ENCODE data around the gene ICAM1.

The ICAM1 gene

DNA sequence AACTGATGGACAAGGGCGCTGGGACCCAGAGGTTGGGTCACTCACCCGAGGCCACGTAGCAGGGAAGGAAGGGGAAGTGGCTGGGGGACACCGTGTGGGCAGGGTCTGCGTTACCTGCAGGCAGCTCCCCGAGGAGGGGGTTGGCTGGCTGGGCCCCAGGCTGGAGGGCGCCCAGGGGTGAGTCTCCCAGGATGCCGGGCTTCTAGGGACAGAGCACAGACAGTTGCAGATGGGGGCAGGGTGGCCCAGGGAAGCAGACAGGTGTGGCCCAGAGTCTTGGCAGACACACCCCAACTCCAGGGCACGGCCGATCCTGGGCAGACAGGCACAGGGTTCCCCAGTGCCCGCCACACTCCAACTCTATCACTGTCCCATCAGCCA, 50.5 kb downstream of the ICAM1 start:
- H3K9me3 ChIP-seq (ENCODE audit: insufficient read depth, low read depth, low read length), result no peaks in the 10 kb centered on the region
- no peaks in the 10 kb centered on the region for H3K27me3 ChIP-seq (ENCODE audit: insufficient read depth, low read length)
- H3K4me1 ChIP-seq (ENCODE audit: insufficient read depth, low read length), result no peaks in the 10 kb centered on the region
- H3K9ac ChIP-seq (ENCODE audit: low read depth, low read length), result no peak overlapping the region
- H3K36me3 ChIP-seq (ENCODE audit: insufficient read depth, low read depth, low read length), result peaks cover 80% of the 10 kb centered on the region
- H3K4me3 ChIP-seq (ENCODE audit: low read length), result no peak overlapping the region
- no peak overlapping the region for H3K27ac ChIP-seq (ENCODE audit: low read length)

DNA sequence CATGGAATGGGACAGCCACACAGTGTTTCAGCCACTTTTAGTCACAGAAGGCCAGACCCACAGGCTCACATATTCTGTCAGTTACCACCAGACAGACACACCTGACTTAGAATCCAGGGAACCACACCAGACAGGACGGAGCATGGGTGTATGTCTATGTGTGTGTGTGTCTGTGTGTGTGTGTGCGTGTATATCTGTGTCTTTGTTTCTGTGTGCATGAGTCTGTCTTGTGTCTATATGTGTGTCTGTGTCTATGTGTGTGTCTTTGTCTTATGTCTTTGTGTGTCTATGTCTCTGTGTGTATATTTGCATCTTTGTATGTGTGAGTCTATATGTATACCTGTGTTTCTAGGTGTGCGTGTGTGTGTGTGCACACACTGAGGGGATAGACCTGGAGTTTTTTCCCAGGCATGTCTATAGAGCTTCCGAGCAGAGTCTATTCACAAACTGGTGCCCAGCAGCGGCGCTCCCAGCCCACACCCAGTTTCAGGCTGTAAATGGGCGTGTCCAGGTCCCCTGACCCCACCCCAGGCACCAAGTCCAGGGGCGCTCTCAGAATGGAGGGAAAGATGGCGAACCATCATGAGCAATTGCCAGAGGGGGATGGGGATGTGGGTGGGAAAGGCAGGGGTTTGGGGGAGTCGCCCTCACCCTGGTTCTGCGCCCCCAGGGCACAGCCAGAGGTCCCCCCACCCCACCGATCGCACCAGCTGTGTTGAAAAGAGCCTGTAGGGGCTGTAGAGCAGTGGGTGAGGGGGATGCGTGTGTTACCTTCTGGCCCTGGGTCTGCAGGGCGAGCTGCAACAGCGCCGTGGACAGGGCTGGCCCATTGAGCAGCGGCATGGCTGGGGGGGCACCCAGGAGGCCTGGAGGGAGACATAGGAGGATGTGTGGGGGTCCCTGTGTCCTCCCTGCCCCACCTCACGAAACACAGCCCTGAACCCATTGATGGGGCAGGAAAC, 51.2 kb downstream of the ICAM1 start:
- no peaks in the 10 kb centered on the region for H3K9me3 ChIP-seq (ENCODE audit: insufficient read depth, low read depth, low read length)
- no peak overlapping the region for H3K27ac ChIP-seq (ENCODE audit: low read length)
- no peaks in the 10 kb centered on the region for H3K4me1 ChIP-seq (ENCODE audit: insufficient read depth, low read length)
- no peak overlapping the region for H3K4me3 ChIP-seq (ENCODE audit: low read length)
- H3K36me3 ChIP-seq (ENCODE audit: insufficient read depth, low read depth, low read length), result peaks cover 87% of the 10 kb centered on the region
- H3K9ac ChIP-seq (ENCODE audit: low read depth, low read length), result no peak overlapping the region
- H3K27me3 ChIP-seq (ENCODE audit: insufficient read depth, low read length), result no peaks in the 10 kb centered on the region

DNA sequence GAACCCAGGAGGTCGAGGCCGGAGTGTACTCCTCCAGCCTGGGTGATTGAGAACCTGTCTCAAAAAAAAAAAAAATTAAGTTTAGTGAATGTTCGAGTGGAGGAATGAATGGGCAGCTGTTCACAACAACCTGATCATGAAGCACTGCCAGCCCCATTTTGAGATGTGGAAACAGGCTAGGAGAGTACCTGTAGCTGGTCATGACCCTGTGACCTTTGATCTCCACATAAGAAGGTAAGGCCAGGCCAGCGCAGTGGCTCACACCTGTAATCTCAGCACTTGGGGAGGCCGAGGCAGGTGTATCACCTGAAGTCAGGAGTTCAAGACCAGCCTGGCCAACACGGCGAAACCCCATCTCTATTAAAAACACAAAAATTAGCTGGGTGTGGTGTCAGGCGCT, 54.8 kb downstream of the ICAM1 start:
- peaks cover 94% of the 10 kb centered on the region for H3K36me3 ChIP-seq (ENCODE audit: insufficient read depth, low read depth, low read length)
- H3K27me3 ChIP-seq (ENCODE audit: insufficient read depth, low read length), result no peaks in the 10 kb centered on the region
- H3K4me3 ChIP-seq (ENCODE audit: low read length), result no peak overlapping the region
- H3K4me1 ChIP-seq (ENCODE audit: insufficient read depth, low read length), result no peaks in the 10 kb centered on the region
- no peak overlapping the region for H3K27ac ChIP-seq (ENCODE audit: low read length)
- no peak overlapping the region for H3K9ac ChIP-seq (ENCODE audit: low read depth, low read length)
- no peaks in the 10 kb centered on the region for H3K9me3 ChIP-seq (ENCODE audit: insufficient read depth, low read depth, low read length)

DNA sequence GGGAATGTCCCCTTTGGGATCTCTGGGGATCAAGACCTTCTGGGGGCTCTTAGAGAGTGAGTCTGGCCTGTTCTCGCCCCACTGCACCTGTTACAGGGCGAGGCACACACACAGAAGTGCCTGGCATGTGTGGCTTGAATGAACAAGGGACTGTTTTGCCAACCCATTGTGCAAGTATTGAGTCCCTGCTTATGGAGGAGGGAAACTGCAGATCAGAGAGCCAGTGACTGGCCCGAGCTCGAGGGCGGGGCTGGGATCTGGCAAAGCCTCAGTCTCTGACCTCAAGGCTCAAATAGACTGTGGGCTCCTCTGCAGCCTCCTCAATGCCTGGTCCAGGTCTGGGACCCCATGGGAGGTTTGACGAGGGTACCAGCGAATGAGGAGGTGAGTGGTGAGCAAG, 56.9 kb downstream of the ICAM1 start:
- peaks cover 83% of the 10 kb centered on the region for H3K36me3 ChIP-seq (ENCODE audit: insufficient read depth, low read depth, low read length)
- no peak overlapping the region for H3K9ac ChIP-seq (ENCODE audit: low read depth, low read length)
- H3K27ac ChIP-seq (ENCODE audit: low read length), result no peak overlapping the region
- no peaks in the 10 kb centered on the region for H3K27me3 ChIP-seq (ENCODE audit: insufficient read depth, low read length)
- H3K9me3 ChIP-seq (ENCODE audit: insufficient read depth, low read depth, low read length), result no peaks in the 10 kb centered on the region
- no peaks in the 10 kb centered on the region for H3K4me1 ChIP-seq (ENCODE audit: insufficient read depth, low read length)
- H3K4me3 ChIP-seq (ENCODE audit: low read length), result no peak overlapping the region

DNA sequence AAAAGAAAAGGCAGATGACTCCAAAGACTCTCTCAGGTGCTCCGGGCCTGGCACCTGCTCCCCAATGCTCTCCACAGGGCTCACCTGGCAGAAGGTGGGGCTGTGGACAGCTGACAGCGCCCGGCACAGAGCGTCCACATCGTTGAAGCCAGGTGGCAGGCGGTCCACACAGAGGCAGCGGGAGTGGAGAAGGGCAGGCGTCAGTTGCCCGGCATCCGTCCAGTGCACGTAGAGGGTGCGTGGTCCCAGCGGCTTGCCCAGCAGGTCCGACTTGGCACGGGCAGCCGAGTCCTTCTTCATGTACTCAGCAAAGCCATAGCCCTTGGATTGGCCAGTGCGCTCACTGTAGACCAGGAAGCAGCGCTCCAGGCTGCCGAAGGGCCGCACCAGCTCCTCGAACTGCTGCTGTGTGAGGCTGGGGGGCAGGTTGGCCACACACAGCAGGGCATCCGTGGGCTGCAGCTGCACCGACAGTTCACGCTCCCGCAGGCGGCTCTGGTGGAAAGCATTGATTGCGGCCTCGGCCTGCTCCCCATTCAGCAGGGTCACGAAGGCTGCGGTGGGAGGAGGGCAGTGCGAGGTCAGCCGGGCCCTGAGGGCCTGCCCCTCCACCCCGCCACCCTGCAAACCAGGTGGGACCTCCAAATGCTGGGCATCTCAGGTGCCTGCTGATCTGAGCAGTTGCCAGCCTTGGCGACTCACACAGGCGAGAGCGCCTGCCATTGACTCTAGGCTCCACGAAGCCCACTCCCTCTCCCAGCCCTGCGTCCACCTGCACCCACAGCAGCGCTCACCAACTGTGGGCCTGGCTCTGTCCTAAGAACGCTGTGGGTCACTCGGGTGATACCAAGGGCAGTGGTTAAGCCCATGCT, 57.9 kb downstream of the ICAM1 start:
- H3K27ac ChIP-seq (ENCODE audit: low read length), result no peak overlapping the region
- H3K27me3 ChIP-seq (ENCODE audit: insufficient read depth, low read length), result no peaks in the 10 kb centered on the region
- H3K9ac ChIP-seq (ENCODE audit: low read depth, low read length), result no peak overlapping the region
- H3K4me3 ChIP-seq (ENCODE audit: low read length), result no peak overlapping the region
- H3K36me3 ChIP-seq (ENCODE audit: insufficient read depth, low read depth, low read length), result peaks cover 75% of the 10 kb centered on the region
- H3K4me1 ChIP-seq (ENCODE audit: insufficient read depth, low read length), result no peaks in the 10 kb centered on the region
- no peaks in the 10 kb centered on the region for H3K9me3 ChIP-seq (ENCODE audit: insufficient read depth, low read depth, low read length)

DNA sequence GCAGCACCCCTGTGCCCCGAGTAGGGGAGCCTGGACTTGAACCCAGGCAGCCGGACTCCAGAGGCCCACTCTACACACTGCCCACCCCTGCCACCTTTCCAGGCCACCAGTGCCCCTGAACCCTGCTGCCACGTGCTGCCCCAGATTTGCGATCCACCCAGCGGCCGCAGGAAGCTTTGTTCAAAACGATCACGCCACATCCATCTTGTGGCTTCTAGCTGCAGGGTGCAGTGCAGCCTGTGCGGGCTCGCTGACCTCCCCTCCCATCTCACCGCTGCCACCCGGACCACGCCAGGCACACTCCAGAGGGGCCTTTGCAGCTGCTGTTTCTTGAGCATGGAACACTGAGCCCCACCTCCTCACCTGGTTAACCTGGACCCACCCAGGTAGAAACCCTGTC, 58.6 kb downstream of the ICAM1 start:
- no peak overlapping the region for H3K4me3 ChIP-seq (ENCODE audit: low read length)
- no peaks in the 10 kb centered on the region for H3K4me1 ChIP-seq (ENCODE audit: insufficient read depth, low read length)
- no peak overlapping the region for H3K9ac ChIP-seq (ENCODE audit: low read depth, low read length)
- H3K36me3 ChIP-seq (ENCODE audit: insufficient read depth, low read depth, low read length), result peaks cover 67% of the 10 kb centered on the region
- H3K27ac ChIP-seq (ENCODE audit: low read length), result no peak overlapping the region
- H3K9me3 ChIP-seq (ENCODE audit: insufficient read depth, low read depth, low read length), result no peaks in the 10 kb centered on the region
- peaks cover 6% of the 10 kb centered on the region for H3K27me3 ChIP-seq (ENCODE audit: insufficient read depth, low read length)

DNA sequence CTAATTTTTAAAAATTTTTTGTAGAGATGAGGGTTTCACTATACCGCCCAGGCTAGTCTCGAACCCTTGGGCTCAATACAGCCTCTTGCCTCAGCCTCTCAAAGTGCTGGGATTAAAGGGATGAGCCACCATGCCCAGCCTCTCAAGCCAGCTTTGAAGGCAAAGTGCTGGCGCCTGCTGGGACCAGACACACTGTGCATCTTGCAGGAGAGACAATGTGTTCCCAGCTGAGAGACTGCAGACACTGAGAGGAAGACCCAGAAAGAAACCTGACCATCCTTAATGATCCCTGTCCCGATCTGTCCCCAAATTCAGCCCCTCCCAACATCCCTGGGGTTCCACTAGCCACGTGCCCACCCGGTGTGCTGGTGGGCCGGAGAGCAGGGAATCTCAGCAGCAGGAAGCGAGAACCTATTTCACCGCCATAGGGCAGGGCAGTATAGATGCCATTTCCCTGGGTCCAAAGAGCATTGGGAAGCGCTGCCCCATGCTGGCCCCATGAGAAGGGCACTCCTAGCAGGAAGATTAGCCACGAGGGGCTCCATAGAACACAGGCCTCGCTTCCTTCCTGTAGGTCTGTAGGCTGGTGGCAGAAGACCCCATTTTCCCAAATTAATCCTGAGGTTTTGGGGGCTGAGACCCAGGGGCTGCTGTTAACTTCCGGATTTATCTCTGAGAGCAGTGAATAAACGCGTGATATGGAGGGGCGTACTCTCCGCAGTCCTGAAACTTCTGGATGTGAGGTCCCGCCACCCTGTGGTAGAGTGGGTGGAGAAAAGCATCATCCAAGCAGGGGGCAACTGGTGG, 61.4 kb downstream of the ICAM1 start:
- Histone ChIP-seq H3K4me1 (ENCODE audit: insufficient read depth, low read length) (no peaks in the 10 kb centered on the region), H3K27me3 (ENCODE audit: insufficient read depth, low read length) (peaks cover 8% of the 10 kb centered on the region), H3K27ac (ENCODE audit: low read length) (no peak overlapping the region), H3K9me3 (ENCODE audit: insufficient read depth, low read depth, low read length) (no peaks in the 10 kb centered on the region), H3K36me3 (ENCODE audit: insufficient read depth, low read depth, low read length) (peaks cover 41% of the 10 kb centered on the region), H3K9ac (ENCODE audit: low read depth, low read length) (peak overlapping the region; percentile 95; the same call in 1 of the 2 replicates), H3K4me3 (ENCODE audit: low read length) (peak overlapping the region; percentile 98)

DNA sequence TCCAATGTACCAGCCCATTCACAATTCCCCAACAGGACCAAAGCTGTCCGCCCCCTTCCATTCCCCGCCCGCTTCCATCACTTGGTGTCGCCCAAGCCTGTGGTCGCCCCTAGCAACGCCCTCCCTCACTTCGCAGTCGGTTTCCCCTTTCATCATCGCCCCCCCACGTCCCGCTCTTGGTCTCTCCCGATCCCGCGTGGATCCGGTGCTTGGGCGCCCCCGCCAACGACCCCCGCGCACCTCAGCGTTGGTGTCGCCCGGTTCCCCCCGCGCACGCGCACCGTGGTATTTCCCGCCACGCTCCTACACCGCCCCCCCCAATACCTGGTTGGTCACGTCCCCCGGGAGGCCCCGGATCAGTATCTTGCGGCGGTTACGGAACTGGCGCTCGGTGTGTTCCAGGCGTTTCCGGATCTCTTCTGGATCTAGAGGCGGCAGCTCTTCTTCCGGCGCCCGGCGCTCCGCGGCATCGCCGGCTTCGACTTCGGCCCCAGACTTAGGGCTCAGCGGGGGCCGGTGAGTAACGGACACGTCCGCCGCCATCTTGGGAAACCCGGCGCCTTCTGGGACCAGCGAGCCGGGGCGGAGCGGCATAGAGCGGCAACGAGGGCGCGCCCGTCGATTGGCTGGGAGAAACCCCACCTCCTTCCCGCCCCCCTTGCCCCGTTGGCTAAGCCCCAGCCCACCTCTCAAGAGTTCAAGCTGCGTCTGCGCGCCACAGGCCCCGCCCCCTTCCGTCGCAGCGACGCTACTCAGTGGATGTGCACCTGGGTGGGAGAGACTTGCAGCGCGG, 62.2 kb downstream of the ICAM1 start, which contains the start of gene RAVER1:
Gene RAVER1 (minus strand): TSS at position 565 of the 793 bp plus-strand sequence. CDS start 22 bp downstream, at position 543.
- H3K36me3 ChIP-seq (ENCODE audit: insufficient read depth, low read depth, low read length), result peaks cover 33% of the 10 kb centered on the region
- H3K4me1 ChIP-seq (ENCODE audit: insufficient read depth, low read length), result no peaks in the 10 kb centered on the region
- peak within 1 kb of the TSS; percentile 98 for H3K4me3 ChIP-seq (ENCODE audit: low read length)
- H3K9ac ChIP-seq (ENCODE audit: low read depth, low read length), result peak within 1 kb of the TSS; percentile 95
- no peaks in the 10 kb centered on the region for H3K9me3 ChIP-seq (ENCODE audit: insufficient read depth, low read depth, low read length)
- peak within 1 kb of the TSS; percentile 51 for H3K27ac ChIP-seq (ENCODE audit: low read length)
- peaks cover 8% of the 10 kb centered on the region for H3K27me3 ChIP-seq (ENCODE audit: insufficient read depth, low read length)

DNA sequence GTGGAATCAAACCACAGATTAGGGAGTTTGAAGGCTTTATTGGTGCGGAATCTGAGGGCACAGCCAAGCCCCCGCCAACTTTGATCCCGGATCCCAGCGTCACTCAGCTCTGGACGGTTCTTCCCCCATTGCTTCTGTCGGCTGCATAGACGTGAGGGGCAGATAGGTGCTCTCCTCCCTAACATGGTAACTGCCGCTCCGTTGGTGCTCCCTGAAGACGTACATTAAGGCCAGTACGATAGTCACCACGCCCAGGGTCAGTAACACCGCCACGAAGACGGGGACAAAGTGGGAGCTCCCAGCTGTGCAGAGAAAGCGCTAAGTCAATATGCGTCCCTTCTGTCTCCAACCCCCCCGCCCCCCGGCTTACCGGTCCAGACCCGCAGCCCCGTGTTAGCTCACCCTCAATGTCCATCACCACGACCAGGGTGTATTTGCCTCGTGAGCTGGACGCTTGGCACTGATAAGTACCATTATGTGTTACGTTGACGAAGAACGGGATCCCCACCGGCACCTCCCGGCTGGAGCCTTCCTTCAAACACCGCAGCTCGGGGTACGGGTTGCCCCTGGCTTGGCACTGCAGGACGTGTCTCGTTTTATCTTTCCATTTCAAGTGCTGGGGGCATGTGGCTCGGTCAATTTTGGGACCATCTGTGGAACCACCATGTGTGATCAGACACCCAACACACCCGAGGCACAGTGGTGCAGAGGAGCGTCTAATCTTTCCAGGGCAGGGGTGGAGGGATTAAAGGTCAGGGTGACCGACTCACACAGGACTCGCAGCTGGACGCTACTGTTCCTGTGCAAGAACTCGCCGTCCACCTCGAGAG, 63.1 kb downstream of the ICAM1 start:
- H3K9me3 ChIP-seq (ENCODE audit: insufficient read depth, low read depth, low read length), result no peaks in the 10 kb centered on the region
- H3K4me1 ChIP-seq (ENCODE audit: insufficient read depth, low read length), result peaks cover 2% of the 10 kb centered on the region; the same call in 1 of the 2 replicates
- peaks cover 25% of the 10 kb centered on the region for H3K36me3 ChIP-seq (ENCODE audit: insufficient read depth, low read depth, low read length)
- H3K4me3 ChIP-seq (ENCODE audit: low read length), result peak overlapping the region; percentile 98
- peak overlapping the region; percentile 95; the same call in 1 of the 2 replicates for H3K9ac ChIP-seq (ENCODE audit: low read depth, low read length)
- peaks cover 8% of the 10 kb centered on the region for H3K27me3 ChIP-seq (ENCODE audit: insufficient read depth, low read length)
- H3K27ac ChIP-seq (ENCODE audit: low read length), result no peak overlapping the region

Measured in iPS-20b (cell line).